BE2C (cell line): ENCODE measurements around the gene FOXO1.

ENCODE experiments used
- DNase-seq: peaks from one replicate; pipeline ENCODE4 v3.0.0-alpha.2; 2020
- H3K27me3 ChIP-seq: fragments of 250-450 bp; sonication (Bioruptor Pico); 2 replicates; pipeline ENCODE4 v1.5.1; 2020; ENCODE audit warnings: mild to moderate bottlenecking
- H3K36me3 ChIP-seq: fragments of 250-450 bp; sonication (Bioruptor Pico); 2 replicates; pipeline ENCODE4 v1.5.1; 2020; ENCODE audit warnings: mild to moderate bottlenecking
- H3K4me1 ChIP-seq: fragments of 250-450 bp; sonication (Bioruptor Pico); 2 replicates; pipeline ENCODE4 v1.5.1; 2020
- H3K4me3 ChIP-seq: 2 replicates; pipeline ENCODE4 v1.5.1; 2011; ENCODE audit warnings: low read depth, low read length
- H3K9me3 ChIP-seq: fragments of 250-450 bp; sonication (Bioruptor Pico); 2 replicates; pipeline ENCODE4 v1.5.1; 2020
- CTCF ChIP-seq: IDR thresholded peaks from 2 replicates; pipeline ENCODE4 v1.5.1; 2012; ENCODE audit warnings: mild to moderate bottlenecking, low read depth, low read length

Gene FOXO1

GRCh38 chr13:40570930-40571329 lies 95.5 kb downstream of the FOXO1 start:
- Histone ChIP-seq H3K9me3 (no peaks in the 10 kb centered on the region), H3K4me1 (peaks cover 5% of the 10 kb centered on the region), H3K36me3 (no peaks in the 10 kb centered on the region), H3K4me3 (no peak overlapping the region), H3K27me3 (no peaks in the 10 kb centered on the region)
- TF ChIP-seq CTCF: no peak
- no peak for DNase-seq

- H3K9me3 ChIP-seq: no peaks in the 10 kb centered on the region
- TF ChIP-seq CTCF: no peak
- H3K36me3 ChIP-seq: no peaks in the 10 kb centered on the region
- no peak overlapping the region for H3K4me3 ChIP-seq
- DNase-seq: no peak
- peaks cover 5% of the 10 kb centered on the region for H3K4me1 ChIP-seq
- no peaks in the 10 kb centered on the region for H3K27me3 ChIP-seq
Observed at GRCh38 chr13:40569024-40569350, 97.5 kb downstream of the FOXO1 start.

- Histone ChIP-seq H3K36me3 (no peaks in the 10 kb centered on the region), H3K9me3 (no peaks in the 10 kb centered on the region), H3K27me3 (no peaks in the 10 kb centered on the region), H3K4me1 (peaks cover 5% of the 10 kb centered on the region), H3K4me3 (no peak overlapping the region)
- no peak for DNase-seq
- no peak for TF ChIP-seq CTCF
Observed at GRCh38 chr13:40568246-40569023, 98.0 kb downstream of the FOXO1 start.

- Histone ChIP-seq H3K9me3 (no peaks in the 10 kb centered on the region), H3K36me3 (no peaks in the 10 kb centered on the region), H3K27me3 (no peaks in the 10 kb centered on the region), H3K4me1 (peaks cover 5% of the 10 kb centered on the region), H3K4me3 (no peak overlapping the region)
- DNase-seq: no peak
- no peak for TF ChIP-seq CTCF
Observed at GRCh38 chr13:40566811-40567210, 99.6 kb downstream of the FOXO1 start.

GRCh38 chr13:40565282-40566148 lies 100.9 kb downstream of the FOXO1 start:
- no peak for DNase-seq
- Histone ChIP-seq H3K4me1 (no peaks in the 10 kb centered on the region), H3K4me3 (no peak overlapping the region), H3K27me3 (no peaks in the 10 kb centered on the region), H3K36me3 (no peaks in the 10 kb centered on the region), H3K9me3 (no peaks in the 10 kb centered on the region)
- no peak for TF ChIP-seq CTCF

GRCh38 chr13:40564342-40565001 lies 102.0 kb downstream of the FOXO1 start:
- TF ChIP-seq CTCF: no peak
- Histone ChIP-seq H3K4me1 (no peaks in the 10 kb centered on the region), H3K9me3 (no peaks in the 10 kb centered on the region), H3K4me3 (no peak overlapping the region), H3K27me3 (no peaks in the 10 kb centered on the region), H3K36me3 (no peaks in the 10 kb centered on the region)
- DNase-seq: no peak
